ENCODE results near the gene GRK2. TPM values are rescaled to one million over a fixed set of nuclear protein-coding genes. Genes with fewer than 3 reads are reported as not detected.

The GRK2 gene
- total and polyA plus RNA-seq, 2 of the 13 experiments (the other 11 are each of a cell fraction or from before 2014, with no cell fraction given): 31.3 to 42.4 TPM

- no peak; the same call in 1 of the 2 replicates for TF ChIP-seq ZNF598 (CRISPR knock-in tag; IDR thresholded peaks at IDR 0.05; ENCODE audit: borderline replicate concordance)
- no peak for TF ChIP-seq TBL1XR1 (IDR thresholded peaks at IDR 0.05; ENCODE audit: borderline replicate concordance, low read length, partially characterized antibody)
- TF ChIP-seq NFIB (CRISPR knock-in tag; IDR thresholded peaks at IDR 0.05; ENCODE audit: borderline replicate concordance): no peak
- TF ChIP-seq ZNF10 (CRISPR knock-in tag; IDR thresholded peaks at IDR 0.05; ENCODE audit: borderline replicate concordance, low read depth): no peak
- TF ChIP-seq ZNF224 (CRISPR knock-in tag; IDR thresholded peaks at IDR 0.05): no peak
- TF ChIP-seq RORA (CRISPR knock-in tag; IDR thresholded peaks at IDR 0.05): no peak
- TF ChIP-seq SOX5 (CRISPR knock-in tag; IDR thresholded peaks at IDR 0.05; ENCODE audit: borderline replicate concordance): peak; percentile 44; the same call in 1 of the 2 replicates
- no peak for TF ChIP-seq SP5 (CRISPR knock-in tag; IDR thresholded peaks at IDR 0.05; ENCODE audit: borderline replicate concordance, low read depth)
- no peak for TF ChIP-seq ZNF713 (CRISPR knock-in tag; IDR thresholded peaks at IDR 0.05)
- TF ChIP-seq ZBTB49 (CRISPR knock-in tag; IDR thresholded peaks at IDR 0.05; ENCODE audit: borderline replicate concordance): no peak
- TF ChIP-seq, protein P1, sequence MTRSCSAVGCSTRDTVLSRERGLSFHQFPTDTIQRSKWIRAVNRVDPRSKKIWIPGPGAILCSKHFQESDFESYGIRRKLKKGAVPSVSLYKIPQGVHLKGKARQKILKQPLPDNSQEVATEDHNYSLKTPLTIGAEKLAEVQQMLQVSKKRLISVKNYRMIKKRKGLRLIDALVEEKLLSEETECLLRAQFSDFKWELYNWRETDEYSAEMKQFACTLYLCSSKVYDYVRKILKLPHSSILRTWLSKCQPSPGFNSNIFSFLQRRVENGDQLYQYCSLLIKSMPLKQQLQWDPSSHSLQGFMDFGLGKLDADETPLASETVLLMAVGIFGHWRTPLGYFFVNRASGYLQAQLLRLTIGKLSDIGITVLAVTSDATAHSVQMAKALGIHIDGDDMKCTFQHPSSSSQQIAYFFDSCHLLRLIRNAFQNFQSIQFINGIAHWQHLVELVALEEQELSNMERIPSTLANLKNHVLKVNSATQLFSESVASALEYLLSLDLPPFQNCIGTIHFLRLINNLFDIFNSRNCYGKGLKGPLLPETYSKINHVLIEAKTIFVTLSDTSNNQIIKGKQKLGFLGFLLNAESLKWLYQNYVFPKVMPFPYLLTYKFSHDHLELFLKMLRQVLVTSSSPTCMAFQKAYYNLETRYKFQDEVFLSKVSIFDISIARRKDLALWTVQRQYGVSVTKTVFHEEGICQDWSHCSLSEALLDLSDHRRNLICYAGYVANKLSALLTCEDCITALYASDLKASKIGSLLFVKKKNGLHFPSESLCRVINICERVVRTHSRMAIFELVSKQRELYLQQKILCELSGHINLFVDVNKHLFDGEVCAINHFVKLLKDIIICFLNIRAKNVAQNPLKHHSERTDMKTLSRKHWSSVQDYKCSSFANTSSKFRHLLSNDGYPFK (CRISPR knock-in tag; IDR thresholded peaks at IDR 0.05; ENCODE audit: borderline replicate concordance): peak; percentile 62; the same call in 1 of the 2 replicates
- no peak for TF ChIP-seq ZNF83 (CRISPR knock-in tag; IDR thresholded peaks at IDR 0.05; ENCODE audit: borderline replicate concordance)
- TF ChIP-seq ARHGAP35 (CRISPR knock-in tag; IDR thresholded peaks at IDR 0.05; ENCODE audit: borderline replicate concordance): no peak
- no peak for TF ChIP-seq BRD4 (CRISPR knock-in tag; IDR thresholded peaks at IDR 0.05)
- no peak for TF ChIP-seq ZNF333 (CRISPR knock-in tag; IDR thresholded peaks at IDR 0.05; ENCODE audit: borderline replicate concordance)
- no peak for TF ChIP-seq ZZZ3 (CRISPR knock-in tag; IDR thresholded peaks at IDR 0.05; ENCODE audit: borderline replicate concordance)
- no peak for TF ChIP-seq PHB2 (IDR thresholded peaks at IDR 0.05; ENCODE audit: partially characterized antibody)
- no peak for TF ChIP-seq CEBPZ (IDR thresholded peaks at IDR 0.05; ENCODE audit: low read length)
Observed at GRCh38 chr11:67267188-67268080, 1.2 kb downstream of the GRK2 start (continued).

Data from HepG2 (cell line).